NCI-H345 (cell line): ENCODE measurements around the gene ISM2.
"Not testable (repeated sequence)": the region's sequence is repeated elsewhere in the genome, so short reads cannot be mapped to it uniquely, and the experiment has no call there.

Source experiments
- DNase-seq: peaks from one replicate; lab custom pipeline; 2025; lab: John Stamatoyannopoulos, UW

The ISM2 gene

DNA sequence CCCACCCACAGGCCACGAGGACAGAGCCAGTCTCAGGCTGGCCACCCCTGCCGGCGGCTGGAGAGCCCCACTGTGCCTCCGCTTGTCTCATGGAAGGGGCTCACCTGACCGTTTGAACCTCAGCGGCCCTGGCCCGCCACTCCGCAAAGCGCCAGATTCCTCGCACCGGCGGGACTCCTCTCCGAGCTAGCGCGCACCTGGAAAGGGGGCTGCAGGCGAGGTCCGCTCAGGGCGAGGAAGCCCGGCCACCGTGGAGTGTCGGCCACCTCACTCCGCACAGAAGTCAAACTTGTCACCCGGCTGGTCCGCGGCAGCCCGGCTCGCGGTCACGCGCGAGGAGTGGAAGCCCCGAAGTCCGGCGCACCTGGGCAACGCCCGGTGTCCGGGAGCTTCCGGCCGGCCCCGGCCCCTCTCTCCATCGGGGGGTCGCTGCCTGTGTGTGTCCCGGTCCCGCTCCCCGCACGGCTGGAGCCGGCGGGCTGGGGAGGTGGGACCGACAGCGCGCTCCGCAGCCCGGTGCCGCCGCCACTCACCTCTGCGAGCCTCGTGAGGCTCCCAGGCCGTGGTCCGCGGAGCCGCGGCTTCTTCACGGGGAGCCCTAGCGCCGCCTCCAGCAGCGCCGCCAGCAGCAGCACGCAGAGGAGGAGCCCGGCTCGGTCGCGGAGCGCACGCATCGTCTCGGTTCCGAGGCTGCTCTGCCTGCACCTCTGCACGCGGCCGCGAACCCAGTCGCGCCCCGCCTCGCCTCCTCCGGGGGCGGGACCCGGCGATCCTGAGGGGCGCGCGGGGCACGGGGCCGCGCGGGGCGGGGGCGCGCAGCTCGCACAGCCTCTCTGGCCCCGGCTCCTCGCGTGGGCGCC lies at the start of gene ISM2:
Gene ISM2 (minus strand): TSS at position 697 of the 860 bp plus-strand sequence. CDS start 23 bp downstream, at position 674.
- DNase-seq: peak; percentile 55

DNA sequence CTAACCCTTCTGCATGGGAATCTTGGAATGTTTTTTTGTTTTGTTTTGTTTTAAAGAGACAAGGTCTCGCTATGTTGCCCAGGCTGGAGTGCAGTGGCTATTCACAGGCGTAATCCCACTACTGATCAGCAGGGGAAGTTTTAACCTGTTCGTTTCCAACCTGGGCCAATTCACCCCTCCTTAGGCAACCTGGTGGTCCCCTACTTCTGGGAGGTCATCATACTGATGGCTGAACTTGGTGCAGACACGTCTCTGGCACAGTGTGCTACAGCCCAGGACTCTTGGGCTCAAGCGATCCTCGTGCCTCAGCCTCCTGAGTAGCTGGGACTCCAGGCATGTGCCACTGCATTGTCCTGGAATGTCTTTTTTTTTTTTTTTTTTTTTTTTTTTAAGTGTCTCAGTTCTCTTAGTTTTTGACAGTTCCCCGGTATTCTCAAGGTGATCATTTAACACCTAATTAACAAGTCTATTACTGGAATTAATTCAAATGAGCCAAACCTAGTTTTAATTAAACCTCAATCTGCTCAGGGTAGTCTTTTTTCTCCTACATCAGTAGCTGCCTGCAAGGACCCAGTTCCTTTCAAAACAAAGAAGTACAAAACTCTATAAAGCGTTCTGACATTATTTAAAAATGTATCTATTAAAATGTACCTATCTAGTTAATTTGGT lies 49.0 kb upstream of the ISM2 start:
- no peak for DNase-seq

DNA sequence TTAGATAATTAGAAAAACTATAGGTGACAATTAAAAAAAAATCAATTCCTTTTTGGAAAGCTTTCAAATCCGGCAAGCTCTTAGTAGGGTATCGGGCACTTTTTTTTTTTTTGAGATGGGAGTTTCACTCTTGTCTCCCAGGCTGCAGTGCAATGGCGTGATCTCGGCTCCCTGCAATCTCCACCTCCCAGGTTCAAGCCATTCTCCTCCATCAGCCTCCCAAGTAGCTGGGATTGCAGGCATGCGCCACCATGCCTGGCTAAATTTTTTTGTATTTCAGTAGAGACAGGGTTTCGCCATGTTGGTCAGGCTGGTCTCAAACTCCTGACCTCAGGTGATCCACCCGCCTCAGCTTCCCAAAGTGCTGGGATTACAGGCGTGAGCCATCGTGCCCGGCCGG lies 46.6 kb upstream of the ISM2 start:
- DNase-seq: not testable (repeated sequence)

- no peak for DNase-seq
Observed at GRCh38 chr14:77544571-77544970, 46.0 kb upstream of the ISM2 start.

DNA sequence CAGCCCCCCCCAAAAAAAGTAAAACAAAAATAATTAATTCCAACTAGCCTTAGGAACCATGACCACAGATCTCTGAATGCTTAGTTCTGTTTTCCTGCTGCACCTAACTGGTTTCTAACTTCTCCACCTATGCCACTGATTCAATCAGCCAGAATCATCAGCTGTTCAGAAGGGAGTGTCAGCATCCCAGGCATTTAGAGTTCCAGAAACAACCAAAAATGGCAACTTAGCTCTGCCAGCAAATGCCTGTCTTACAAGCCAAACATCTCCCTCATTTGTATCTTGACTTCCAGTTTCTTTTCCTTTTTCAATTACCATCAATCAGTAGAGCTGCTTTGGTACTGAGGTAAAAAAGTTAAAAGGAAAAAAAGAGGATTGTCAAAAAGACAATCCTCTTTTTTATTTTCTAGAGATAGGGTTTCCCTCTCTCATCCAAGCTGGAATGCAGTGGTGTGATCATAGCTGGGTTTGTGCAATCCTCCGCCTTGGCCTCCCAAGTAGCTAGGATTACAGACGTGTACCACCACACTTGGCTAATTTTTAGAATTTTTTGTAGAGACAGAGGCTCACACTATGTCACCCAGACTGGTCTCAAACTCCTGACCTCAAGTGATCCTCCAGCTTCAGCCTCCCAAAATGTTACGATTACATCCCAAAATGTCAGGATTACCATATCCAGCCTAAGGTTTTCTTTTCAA lies 45.2 kb upstream of the ISM2 start:
- no peak for DNase-seq

DNA sequence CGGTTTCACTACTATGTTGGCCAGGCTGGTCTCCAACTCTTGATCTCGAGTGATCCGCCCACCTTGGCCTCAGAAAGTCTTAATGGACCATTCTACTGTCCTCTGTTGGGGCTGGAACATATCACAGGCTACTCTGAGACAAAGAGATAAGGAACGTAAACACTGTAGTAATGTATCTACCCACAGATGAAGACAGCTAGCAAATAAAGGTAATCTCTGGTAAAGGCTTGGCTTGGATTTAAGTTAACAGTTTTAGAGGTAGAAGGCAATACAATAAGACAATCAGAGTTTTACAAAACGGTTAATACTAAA lies 44.6 kb upstream of the ISM2 start:
- DNase-seq: no peak

- no peak for DNase-seq
Observed at GRCh38 chr14:77542421-77543239, 44.0 kb upstream of the ISM2 start.

DNA sequence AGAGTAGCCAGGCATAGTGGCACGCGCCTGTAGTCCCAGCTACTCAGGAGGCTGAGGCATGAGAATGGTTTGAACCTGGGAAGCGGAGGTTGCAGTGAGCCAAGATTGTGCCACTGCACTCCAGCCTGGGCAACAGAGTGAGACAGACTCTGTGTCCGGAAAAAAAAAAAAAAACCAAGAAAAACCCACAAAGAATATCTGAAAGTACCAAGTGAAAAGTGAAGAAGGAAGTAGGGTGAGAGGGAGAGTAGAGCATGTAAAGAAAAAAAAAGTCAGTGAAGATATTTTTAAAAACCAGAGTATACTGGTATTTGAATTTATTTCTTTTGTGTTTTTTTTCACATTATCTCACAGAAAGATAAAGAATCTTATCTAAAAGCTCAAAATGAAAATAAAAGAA lies 43.3 kb upstream of the ISM2 start:
- DNase-seq: no peak

- DNase-seq: not testable (repeated sequence)
Observed at GRCh38 chr14:77536951-77537350, 38.3 kb upstream of the ISM2 start.

DNA sequence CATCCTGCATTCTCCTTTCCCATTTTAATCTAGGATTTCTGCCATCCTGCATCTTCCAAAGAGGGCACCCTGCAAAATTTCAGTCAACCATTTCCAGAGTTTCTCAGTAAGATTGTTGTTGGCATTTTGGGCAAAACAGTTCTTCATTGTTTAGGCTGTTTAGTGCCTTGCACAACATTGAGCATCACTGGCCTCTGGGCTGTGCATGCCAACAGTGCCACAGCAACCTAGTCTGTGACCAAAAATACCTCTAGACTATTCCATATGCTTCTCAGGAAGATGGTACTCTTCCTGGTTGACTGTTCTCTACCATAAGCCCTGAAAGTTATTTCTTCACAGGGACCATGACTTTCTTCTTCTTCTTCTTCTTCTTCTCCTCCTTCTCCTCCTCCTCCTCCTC lies 32.5 kb upstream of the ISM2 start:
- no peak for DNase-seq

DNA sequence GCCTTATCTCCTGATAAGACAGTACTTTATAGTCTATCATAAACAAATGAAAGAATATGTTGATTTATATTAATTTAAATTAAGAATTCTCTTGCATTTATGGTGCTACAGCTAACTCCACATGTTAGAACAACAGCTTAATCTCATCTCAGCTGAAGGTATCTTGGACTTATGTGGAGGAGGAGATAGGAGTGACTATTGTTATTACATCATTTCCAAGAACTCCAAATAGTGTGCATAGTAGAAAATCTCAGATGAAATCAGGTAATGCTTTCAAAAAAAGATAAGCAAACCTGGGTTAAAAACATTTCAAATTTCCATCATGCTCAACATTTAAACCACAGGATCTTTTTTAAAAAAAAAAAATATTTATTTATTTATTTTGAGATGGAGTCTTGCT lies 31.3 kb upstream of the ISM2 start:
- no peak for DNase-seq

DNA sequence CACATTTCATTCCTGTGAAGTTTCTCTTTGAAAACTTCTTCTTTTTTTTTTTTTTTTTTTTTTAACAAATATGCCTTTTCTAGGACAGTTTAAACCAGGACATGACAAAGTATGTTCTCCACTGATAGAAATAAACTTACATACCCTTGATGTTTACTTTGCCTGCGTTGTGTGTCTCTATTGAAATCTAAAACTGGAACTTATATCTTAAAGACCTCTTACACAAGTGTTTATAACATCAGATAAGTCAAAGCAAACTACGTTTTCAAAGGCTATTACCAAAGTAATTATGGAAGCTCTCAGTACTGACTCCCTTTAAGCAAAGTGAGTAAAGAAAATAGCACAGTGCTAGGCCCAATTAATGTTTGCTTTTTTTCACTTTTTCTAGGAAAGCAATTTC lies 30.6 kb upstream of the ISM2 start:
- no peak for DNase-seq

- DNase-seq: not testable (repeated sequence)
Observed at GRCh38 chr14:77528701-77529100, 30.1 kb upstream of the ISM2 start.

- DNase-seq: no peak
Observed at GRCh38 chr14:77526266-77526665, 27.6 kb upstream of the ISM2 start.

DNA sequence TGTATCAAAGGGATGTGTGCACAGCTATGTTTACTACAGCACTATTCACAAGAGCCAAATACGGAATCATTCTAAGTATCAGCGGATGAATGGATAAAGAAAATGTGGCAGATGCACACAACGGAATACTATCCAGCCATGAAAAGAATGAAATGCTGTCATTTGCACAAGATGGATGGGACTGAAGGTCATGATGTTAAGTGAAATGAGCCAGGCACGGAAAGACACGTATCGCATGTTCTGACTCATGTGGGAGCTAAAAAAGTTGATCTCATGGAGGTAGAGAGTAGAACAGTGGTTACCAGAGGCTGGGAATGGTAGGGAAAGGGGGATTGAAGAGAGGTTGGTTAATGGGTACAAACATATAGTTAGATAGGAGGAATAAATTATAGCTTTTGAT lies 25.9 kb upstream of the ISM2 start:
- no peak for DNase-seq

GRCh38 chr14:77523109-77523508 lies 24.5 kb upstream of the ISM2 start:
- DNase-seq: no peak

DNA sequence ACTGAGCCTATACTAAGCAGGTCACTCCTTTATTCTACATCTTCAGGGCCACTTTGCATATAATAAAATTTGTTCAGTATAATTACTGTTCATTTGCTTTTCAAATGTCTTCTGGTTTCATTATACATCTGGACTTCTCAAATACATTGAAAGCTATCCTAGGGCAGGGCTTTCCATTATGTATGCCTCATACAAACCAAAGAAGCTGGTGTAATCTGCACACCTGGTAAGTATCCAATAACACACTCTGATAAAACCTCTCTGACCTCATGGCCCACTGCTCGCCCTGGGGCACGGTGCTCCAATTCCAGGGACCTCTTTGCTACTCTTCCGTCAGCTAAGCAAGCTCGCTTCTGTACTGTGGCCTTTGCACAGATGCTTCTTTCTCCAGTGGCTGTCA lies 21.9 kb upstream of the ISM2 start:
- DNase-seq: no peak

DNA sequence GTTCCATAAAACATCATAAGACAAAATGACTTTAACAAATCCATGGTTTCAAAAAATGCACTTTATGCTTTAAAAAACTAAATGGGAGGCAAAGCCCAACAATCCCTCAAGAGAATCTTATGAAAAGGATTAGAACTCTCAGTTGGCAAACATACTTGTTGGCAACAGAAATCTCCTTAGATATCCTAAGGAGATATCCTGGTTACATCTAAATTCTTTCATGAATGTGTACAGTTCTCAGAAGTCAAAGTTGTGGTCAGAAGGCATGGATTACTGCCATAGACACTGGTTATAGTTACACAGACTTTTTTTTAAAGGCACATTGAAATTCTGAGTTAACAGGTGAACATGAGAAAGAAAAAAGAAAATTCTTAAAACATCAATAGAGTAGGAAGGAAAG lies 17.5 kb upstream of the ISM2 start:
- no peak for DNase-seq

DNA sequence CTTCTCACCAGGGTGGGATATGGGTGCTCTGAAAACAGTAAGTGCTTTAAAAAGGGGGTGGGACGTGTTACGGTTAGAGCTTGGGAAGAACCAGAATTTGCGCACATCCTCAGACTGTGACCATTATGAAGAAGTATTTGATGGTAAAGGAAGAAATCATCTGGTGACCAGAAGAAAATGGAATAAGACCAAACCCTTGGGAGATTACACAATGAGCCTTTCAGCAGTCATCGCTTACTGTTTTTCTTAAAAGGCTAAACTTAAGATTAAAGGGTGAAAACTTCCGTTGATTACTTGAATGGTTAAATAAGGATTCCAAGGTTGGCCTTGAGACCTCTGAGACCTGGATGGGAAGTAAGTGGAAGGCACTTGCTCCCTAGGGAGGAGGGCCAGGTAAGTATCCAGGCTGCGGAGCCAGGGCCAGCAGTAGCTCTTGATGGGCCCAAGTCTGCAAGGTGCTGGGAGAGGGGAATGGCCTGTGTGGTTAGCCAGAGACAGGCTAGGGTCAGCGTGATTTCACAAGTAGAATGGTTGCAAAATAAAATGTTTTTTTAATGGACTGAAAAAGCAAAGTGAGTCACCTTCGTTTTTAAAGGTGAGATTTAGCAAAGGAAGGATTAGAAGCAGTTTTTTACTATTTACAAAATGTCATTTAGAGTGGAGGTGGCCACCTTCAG lies 13.0 kb upstream of the ISM2 start:
- DNase-seq: no peak

DNA sequence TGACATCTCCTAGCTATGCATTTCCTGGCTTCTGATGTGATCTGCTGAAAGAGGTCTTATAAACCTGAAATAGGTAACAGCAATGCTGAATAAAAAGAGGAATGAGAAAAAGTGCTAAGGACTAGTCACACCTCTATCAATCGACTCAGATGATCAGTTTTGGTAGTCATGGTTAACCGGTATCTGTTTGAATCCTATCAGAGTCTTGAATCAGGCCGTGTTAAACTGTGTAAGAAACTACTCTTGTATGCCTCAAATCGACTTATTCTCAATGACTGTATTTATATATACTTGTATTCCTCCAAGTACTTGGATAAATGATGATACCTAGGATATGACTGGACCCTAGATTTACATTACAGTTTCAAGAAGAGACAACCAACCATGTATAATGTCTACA lies 10.8 kb upstream of the ISM2 start:
- DNase-seq: no peak

DNA sequence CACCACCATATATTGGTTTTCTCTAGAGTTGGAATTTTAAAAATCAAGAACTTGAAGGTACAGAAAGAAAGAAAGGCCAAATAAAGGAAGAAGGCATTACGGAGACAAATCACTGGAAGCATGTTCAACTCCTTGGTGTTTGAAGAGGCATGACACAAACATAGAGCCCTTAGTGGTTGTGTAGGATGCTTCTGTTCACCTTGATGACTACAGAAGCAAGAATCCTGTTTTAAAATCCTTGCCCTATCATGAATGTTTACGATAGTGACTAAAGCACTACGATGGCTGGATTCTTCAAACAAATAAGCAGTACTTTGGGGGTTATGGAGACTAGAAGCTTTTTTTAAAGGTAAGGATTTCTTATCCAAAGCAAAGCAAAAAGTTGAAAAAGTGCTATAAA lies 10.3 kb upstream of the ISM2 start:
- no peak for DNase-seq

GRCh38 chr14:77508249-77508648 lies 9.6 kb upstream of the ISM2 start:
- DNase-seq: no peak
